Tibial nerve (tissue), 4 donors: ENCODE data around the gene PPFIBP1.

Source experiments
- EP300 ChIP-seq, 2 donors: sonication (generic); formaldehyde crosslinking; IDR thresholded peaks; one replicate each; pipeline ENCODE4 v1.6.1; 2017; ENCODE audit warnings: antibody characterized with exemption in 2 of 2, mild to moderate bottlenecking in 1 of 2
- TF ChIP-seq, protein P1 (sequence below), 5 experiments: fragments of 200-600 bp in 3 of 5; fragments of 450-650 bp in 2 of 5; sonication (generic) in 3 of 5; IDR thresholded peaks; one replicate each; pipeline ENCODE4 v1.5.1; 2016 to 2019; ENCODE audit warnings: antibody characterized with exemption in 5 of 5, mild to moderate bottlenecking in 3 of 5, moderate library complexity in 2 of 5

DNA sequence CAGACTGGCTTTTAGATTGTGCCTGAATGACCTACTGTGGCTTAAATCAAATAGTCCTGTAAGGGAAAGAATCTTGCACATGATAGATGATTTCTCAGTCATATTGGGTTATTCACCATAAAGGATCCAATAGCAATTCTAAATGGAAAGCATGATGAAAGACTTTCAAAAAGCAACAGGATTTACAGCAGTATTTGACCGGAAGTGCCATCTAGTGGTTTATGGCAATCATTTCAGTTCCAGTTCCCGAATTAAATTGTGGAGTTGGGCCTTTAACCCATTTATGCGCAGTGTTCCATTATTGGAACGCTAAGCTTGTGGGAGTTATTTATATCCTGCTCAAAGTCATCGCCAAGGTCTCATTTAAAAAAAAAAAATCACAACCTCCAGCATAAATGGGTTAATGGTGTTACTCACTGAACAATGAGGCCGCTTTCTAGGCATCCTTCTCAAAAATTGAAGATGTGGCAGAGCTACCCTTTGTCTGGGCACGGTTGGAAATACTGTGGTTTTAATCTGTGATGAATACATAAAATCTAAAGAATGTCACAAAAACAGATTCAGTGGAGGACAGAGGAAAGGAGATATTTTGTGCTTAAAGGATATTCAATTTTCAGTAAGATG lies 111.5 kb downstream of the PPFIBP1 start:
- no peak for TF ChIP-seq EP300 (IDR thresholded peaks at IDR 0.05)
- TF ChIP-seq, protein P1, sequence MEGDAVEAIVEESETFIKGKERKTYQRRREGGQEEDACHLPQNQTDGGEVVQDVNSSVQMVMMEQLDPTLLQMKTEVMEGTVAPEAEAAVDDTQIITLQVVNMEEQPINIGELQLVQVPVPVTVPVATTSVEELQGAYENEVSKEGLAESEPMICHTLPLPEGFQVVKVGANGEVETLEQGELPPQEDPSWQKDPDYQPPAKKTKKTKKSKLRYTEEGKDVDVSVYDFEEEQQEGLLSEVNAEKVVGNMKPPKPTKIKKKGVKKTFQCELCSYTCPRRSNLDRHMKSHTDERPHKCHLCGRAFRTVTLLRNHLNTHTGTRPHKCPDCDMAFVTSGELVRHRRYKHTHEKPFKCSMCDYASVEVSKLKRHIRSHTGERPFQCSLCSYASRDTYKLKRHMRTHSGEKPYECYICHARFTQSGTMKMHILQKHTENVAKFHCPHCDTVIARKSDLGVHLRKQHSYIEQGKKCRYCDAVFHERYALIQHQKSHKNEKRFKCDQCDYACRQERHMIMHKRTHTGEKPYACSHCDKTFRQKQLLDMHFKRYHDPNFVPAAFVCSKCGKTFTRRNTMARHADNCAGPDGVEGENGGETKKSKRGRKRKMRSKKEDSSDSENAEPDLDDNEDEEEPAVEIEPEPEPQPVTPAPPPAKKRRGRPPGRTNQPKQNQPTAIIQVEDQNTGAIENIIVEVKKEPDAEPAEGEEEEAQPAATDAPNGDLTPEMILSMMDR (IDR thresholded peaks at IDR 0.05) = peak; percentile 48 to 82 (median 62)
